GM19035 (cell line): ENCODE results near the gene CUL1.

Experiments used
- ATAC-seq: cut with Tn5 transposase; IDR thresholded peaks from one replicate; pipeline ENCODE4 v1.9.1; 2021; ENCODE audit not compliant: unreplicated experiment

CUL1 gene

GRCh38 chr7:148803094-148803493, 104.4 kb downstream of the CUL1 start:
- ATAC-seq = no peak

GRCh38 chr7:148804343-148805235, 105.9 kb downstream of the CUL1 start:
- ATAC-seq = no peak

- no peak for ATAC-seq
Measured at GRCh38 chr7:148806187-148806586, 107.5 kb downstream of the CUL1 start.

- ATAC-seq = no peak
Measured at GRCh38 chr7:148807436-148807835, 108.7 kb downstream of the CUL1 start.

GRCh38 chr7:148809856-148810255, 111.2 kb downstream of the CUL1 start:
- ATAC-seq = no peak

GRCh38 chr7:148811892-148812291, 113.2 kb downstream of the CUL1 start:
- no peak for ATAC-seq

GRCh38 chr7:148813890-148814289, 115.2 kb downstream of the CUL1 start:
- no peak for ATAC-seq

GRCh38 chr7:148814922-148815559, 116.3 kb downstream of the CUL1 start:
- no peak for ATAC-seq

- no peak for ATAC-seq
Measured at GRCh38 chr7:148815612-148816011, 116.9 kb downstream of the CUL1 start.

- ATAC-seq = no peak
Measured at GRCh38 chr7:148819697-148820360, 121.1 kb downstream of the CUL1 start.

- no peak for ATAC-seq
Measured at GRCh38 chr7:148821422-148821821, 122.7 kb downstream of the CUL1 start.

GRCh38 chr7:148824864-148825263, 126.2 kb downstream of the CUL1 start:
- ATAC-seq = no peak

- no peak for ATAC-seq
Measured at GRCh38 chr7:148825338-148825737, 126.6 kb downstream of the CUL1 start.

GRCh38 chr7:148828965-148829364, 130.3 kb downstream of the CUL1 start:
- no peak for ATAC-seq

GRCh38 chr7:148830897-148831692, 132.4 kb downstream of the CUL1 start:
- ATAC-seq = no peak

- no peak for ATAC-seq
Measured at GRCh38 chr7:148831782-148832181, 133.1 kb downstream of the CUL1 start.

GRCh38 chr7:148834605-148835004, 135.9 kb downstream of the CUL1 start:
- no peak for ATAC-seq

- ATAC-seq = no peak
Measured at GRCh38 chr7:148835854-148836253, 137.2 kb downstream of the CUL1 start.

GRCh38 chr7:148838905-148839304, 140.2 kb downstream of the CUL1 start:
- ATAC-seq = no peak

GRCh38 chr7:148847815-148848734, 149.4 kb downstream of the CUL1 start:
- no peak for ATAC-seq
